OCI-LY7 (cell line): ENCODE results near the gene KMO. TPM values are rescaled to one million over a fixed set of nuclear protein-coding genes. Genes with fewer than 3 reads are reported as not detected.

Experiments
- BruUV-seq: library from RNA; stranded (reverse); fragments of 400-500 nt; replicated peaks from 2 replicates; lab custom pipeline; 2021; lab: Mats Ljungman, UMichigan
- CTCF ChIA-PET: fragments of 300-600 bp; sonication (Branson Sonifier 250); formaldehyde crosslinking; loops from one replicate; lab custom pipeline; 2022; ENCODE audit warnings: antibody characterized with exemption; ENCODE audit not compliant: unreplicated experiment; lab: Charles Lee
- POLR2A ChIA-PET: fragments of 300-600 bp; sonication (Branson Sonifier 250); formaldehyde crosslinking; loops from one replicate; lab custom pipeline; 2022; ENCODE audit warnings: antibody characterized with exemption; lab: Charles Lee
- DNase-seq: peaks from one replicate; pipeline ENCODE4 v3.0.0-alpha.2; 2015; ENCODE audit warnings: low spot score
- H2AFZ ChIP-seq: fragments of 200-600 bp; sonication (generic), shearing (Covaris generic); 2 replicates; pipeline ENCODE4 v1.6.1; 2014; ENCODE audit warnings: mild to moderate bottlenecking, antibody characterized with exemption, low read length, moderate library complexity
- H3K27ac ChIP-seq: fragments of 200-600 bp; sonication (generic); 2 replicates; pipeline ENCODE4 v1.5.1; 2014; ENCODE audit warnings: mixed run types, low read depth, mild to moderate bottlenecking, moderate library complexity, low read length, inconsistent platforms; ENCODE audit not compliant: poor library complexity, severe bottlenecking
- H3K36me3 ChIP-seq: fragments of 200-600 bp; sonication (generic); 2 replicates; pipeline ENCODE4 v1.6.1; 2014; ENCODE audit warnings: mild to moderate bottlenecking, antibody characterized with exemption, low read length, moderate library complexity, mixed read lengths; ENCODE audit not compliant: insufficient read depth
- H3K4me1 ChIP-seq: fragments of 200-600 bp; sonication (generic); 2 replicates; pipeline ENCODE4 v1.5.1; 2014; ENCODE audit warnings: mild to moderate bottlenecking, low read length; ENCODE audit not compliant: insufficient read depth, poor library complexity, severe bottlenecking
- H3K4me2 ChIP-seq: fragments of 200-600 bp; sonication (generic); 2 replicates; pipeline ENCODE4 v1.6.1; 2014; ENCODE audit warnings: mild to moderate bottlenecking, low read length
- H3K4me3 ChIP-seq: fragments of 200-600 bp; sonication (generic); 2 replicates; pipeline ENCODE4 v1.5.1; 2014; ENCODE audit warnings: mild to moderate bottlenecking, low read depth, low read length; ENCODE audit not compliant: poor library complexity, severe bottlenecking
- H3K79me2 ChIP-seq: fragments of 200-600 bp; sonication (generic); 2 replicates; pipeline ENCODE4 v1.6.1; 2016; ENCODE audit warnings: low read depth, mild to moderate bottlenecking, low read length, moderate library complexity, mixed read lengths; ENCODE audit not compliant: insufficient read depth
- H3K9me2 ChIP-seq: fragments of 200-600 bp; sonication (generic); 2 replicates; pipeline ENCODE4 v1.6.1; 2016; ENCODE audit warnings: mild to moderate bottlenecking, low read length, mixed read lengths; ENCODE audit not compliant: insufficient read depth
- H3K9me3 ChIP-seq: fragments of 200-600 bp; sonication (generic); 2 replicates; pipeline ENCODE4 v1.6.1; 2014; ENCODE audit warnings: mild to moderate bottlenecking, mixed run types, low read length, mixed read lengths
- H4K20me1 ChIP-seq: fragments of 200-600 bp; sonication (generic); 2 replicates; pipeline ENCODE4 v1.6.1; 2014; ENCODE audit warnings: mild to moderate bottlenecking, antibody characterized with exemption, low read length, moderate library complexity, mixed read lengths; ENCODE audit not compliant: insufficient read depth
- EZH2phosphoT487 ChIP-seq: fragments of 200-600 bp; sonication (generic); IDR thresholded peaks from 2 replicates; pipeline ENCODE4 v1.6.1; 2018; ENCODE audit warnings: low read depth, borderline replicate concordance, mild to moderate bottlenecking, mixed run types, antibody characterized with exemption, low read length, moderate library complexity, mixed read lengths
- intact Hi-C: fragments of 100-400 bp; cut with micrococcal nuclease; formaldehyde crosslinking; loops from one replicate; pipeline ENCODE4 v1.10.0; 2022; ENCODE audit not compliant: unreplicated experiment
- total RNA-seq, 2 experiments: library from RNA; depleted of rRNA in 1 of 2; stranded (reverse); fragments of >200 nt in 1 of 2; shearing (Covaris generic) in 1 of 2; gene quantifications; 2 replicates each; pipeline ENCODE4 v1.2.3, GENCODE V29; 2014 to 2022
- TF ChIP-seq, protein P1 (sequence below): fragments of 200-600 bp; sonication (generic); conservative IDR thresholded peaks from 2 replicates; pipeline ENCODE4 v1.5.1; 2014; ENCODE audit warnings: mild to moderate bottlenecking, antibody characterized with exemption, low read length, moderate library complexity, mixed read lengths

KMO gene
- total RNA-seq, 2 experiments from 2014 or later = 3.2 to 14.2 TPM

DNA sequence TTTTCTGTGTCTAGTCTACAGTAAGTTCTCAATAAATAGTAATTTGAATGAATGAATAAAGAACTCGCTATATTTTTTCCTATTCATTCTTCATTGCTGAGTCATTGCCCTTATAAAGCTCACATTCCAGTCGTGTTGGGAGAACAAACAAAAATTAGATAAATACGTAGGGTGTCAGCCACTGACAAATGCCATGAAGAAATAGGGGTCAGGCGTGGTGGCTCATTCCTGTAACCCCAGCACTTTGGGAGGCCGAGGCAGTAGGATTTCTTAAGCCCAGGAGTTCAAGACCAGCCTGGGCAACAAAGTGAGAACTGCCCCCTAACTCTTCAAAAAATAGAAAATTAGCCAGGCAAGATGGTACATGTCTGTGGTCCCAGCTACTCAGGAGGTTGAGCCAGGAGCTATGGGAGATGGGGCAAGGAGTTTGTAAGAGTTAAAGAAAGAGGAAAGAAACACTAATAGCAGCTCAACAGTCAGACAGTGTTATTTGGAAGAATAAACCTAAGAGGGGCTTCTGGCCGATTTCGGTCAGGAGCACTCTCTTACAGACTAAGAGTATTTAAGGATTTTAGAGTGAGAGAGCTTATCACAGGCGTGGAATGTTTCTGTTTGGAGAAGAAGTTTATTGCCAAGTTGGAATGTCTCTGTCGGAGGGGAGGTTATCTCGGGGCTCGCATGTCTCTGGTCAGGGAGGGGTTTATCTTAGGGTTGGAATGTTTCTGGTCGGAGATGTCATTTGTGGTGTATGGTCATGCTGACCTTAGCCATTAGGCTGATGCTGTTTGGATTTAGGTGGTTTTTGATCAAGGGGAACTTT, 109.8 kb downstream of the KMO start:
- no peak for DNase-seq
- intact Hi-C loops = loop anchor here (2.0 kb wide), 1 partner anchor 207 kb away; the partner anchor contains the start of gene EXO1
- peaks cover 16% of the 10 kb centered on the region; the same call in 1 of the 2 replicates for H3K79me2 ChIP-seq
- no peak overlapping the region for H3K4me3 ChIP-seq
- H3K4me2 ChIP-seq = no peak overlapping the region
- no peaks in the 10 kb centered on the region for H3K36me3 ChIP-seq
- CTCF ChIA-PET = no interaction called here
- peaks cover 20% of the 10 kb centered on the region for H3K4me1 ChIP-seq
- no peak overlapping the region for H3K27ac ChIP-seq
- H4K20me1 ChIP-seq = no peaks in the 10 kb centered on the region
- no peak overlapping the region for H2AFZ ChIP-seq
- BruUV-seq = no TSS peak
- no peaks in the 10 kb centered on the region for H3K9me3 ChIP-seq
- H3K9me2 ChIP-seq = no peaks in the 10 kb centered on the region
- POLR2A ChIA-PET = interaction anchor here (0.6 to 1.9 kb wide), 5 partner anchors 12 to 206 kb away, joined by 3 to 6 read pairs (median 3); partner anchors contain the start of genes EXO1 and FH
- TF ChIP-seq, protein P1, sequence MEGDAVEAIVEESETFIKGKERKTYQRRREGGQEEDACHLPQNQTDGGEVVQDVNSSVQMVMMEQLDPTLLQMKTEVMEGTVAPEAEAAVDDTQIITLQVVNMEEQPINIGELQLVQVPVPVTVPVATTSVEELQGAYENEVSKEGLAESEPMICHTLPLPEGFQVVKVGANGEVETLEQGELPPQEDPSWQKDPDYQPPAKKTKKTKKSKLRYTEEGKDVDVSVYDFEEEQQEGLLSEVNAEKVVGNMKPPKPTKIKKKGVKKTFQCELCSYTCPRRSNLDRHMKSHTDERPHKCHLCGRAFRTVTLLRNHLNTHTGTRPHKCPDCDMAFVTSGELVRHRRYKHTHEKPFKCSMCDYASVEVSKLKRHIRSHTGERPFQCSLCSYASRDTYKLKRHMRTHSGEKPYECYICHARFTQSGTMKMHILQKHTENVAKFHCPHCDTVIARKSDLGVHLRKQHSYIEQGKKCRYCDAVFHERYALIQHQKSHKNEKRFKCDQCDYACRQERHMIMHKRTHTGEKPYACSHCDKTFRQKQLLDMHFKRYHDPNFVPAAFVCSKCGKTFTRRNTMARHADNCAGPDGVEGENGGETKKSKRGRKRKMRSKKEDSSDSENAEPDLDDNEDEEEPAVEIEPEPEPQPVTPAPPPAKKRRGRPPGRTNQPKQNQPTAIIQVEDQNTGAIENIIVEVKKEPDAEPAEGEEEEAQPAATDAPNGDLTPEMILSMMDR = no peak
- no peak for TF ChIP-seq EZH2phosphoT487

DNA sequence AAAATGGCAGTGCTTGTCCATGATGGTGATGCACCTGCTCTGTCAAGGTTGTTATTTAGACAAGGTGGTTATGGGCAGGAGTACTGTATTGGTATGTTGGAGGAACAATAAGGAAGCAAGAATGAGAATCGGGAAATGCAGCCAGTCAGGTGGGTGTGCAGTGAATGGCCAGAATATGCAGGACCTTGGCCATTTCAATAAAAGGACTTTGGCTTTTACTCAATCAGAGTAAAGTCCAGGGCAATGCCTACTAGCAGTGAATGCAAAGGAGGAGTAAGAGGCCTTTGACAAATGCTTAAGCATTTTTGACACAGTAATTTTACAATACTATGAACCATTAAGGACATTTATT, 110.4 kb downstream of the KMO start:
- TF ChIP-seq, protein P1 = no peak
- no peak for TF ChIP-seq EZH2phosphoT487
- H3K9me2 ChIP-seq = no peaks in the 10 kb centered on the region
- no TSS peak for BruUV-seq
- POLR2A ChIA-PET = no interaction called here
- no peak overlapping the region for H3K4me2 ChIP-seq
- H3K79me2 ChIP-seq = peaks cover 16% of the 10 kb centered on the region; the same call in 1 of the 2 replicates
- H3K9me3 ChIP-seq = no peaks in the 10 kb centered on the region
- H3K4me3 ChIP-seq = no peak overlapping the region
- CTCF ChIA-PET = no interaction called here
- no peak overlapping the region for H3K27ac ChIP-seq
- intact Hi-C loops = no loop called here
- no peak overlapping the region for H2AFZ ChIP-seq
- peaks cover 20% of the 10 kb centered on the region for H3K4me1 ChIP-seq
- no peaks in the 10 kb centered on the region for H4K20me1 ChIP-seq
- DNase-seq = no peak
- H3K36me3 ChIP-seq = no peaks in the 10 kb centered on the region

DNA sequence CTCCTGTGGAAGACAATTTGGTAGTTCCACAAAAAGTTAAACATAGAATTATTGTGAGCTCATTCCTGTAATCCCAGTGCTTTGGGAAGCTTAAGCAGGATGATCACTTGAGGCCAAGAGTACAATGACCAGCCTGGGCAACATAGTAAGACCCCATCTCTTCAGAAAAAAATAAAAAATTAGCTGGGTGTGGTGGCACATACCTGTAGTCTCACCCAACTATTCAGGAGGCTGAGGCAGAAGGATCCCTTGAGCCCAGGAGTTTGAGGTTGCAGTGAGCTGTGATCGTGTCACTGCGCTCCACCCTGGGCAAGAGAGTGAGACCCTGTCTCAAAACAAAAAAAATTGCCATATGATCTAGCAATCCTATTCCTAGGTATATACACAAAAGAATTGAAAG, 112.1 kb downstream of the KMO start:
- Histone ChIP-seq H2AFZ (no peak overlapping the region), H3K27ac (no peak overlapping the region), H3K9me2 (no peaks in the 10 kb centered on the region), H3K4me3 (no peak overlapping the region), H3K79me2 (peaks cover under 1% of the 10 kb centered on the region; the same call in 1 of the 2 replicates), H3K9me3 (no peaks in the 10 kb centered on the region), H3K4me2 (no peak overlapping the region), H3K36me3 (no peaks in the 10 kb centered on the region), H4K20me1 (no peaks in the 10 kb centered on the region), H3K4me1 (peaks cover 6% of the 10 kb centered on the region)
- POLR2A ChIA-PET = interaction anchor here (0.8 kb wide), 1 partner anchor 16 kb away, joined by 3 read pairs; no protein-coding TSS in a partner anchor
- TF ChIP-seq, protein P1 = no peak
- no peak for TF ChIP-seq EZH2phosphoT487
- BruUV-seq = no TSS peak
- CTCF ChIA-PET = no interaction called here
- intact Hi-C loops = no loop called here
- no peak for DNase-seq
